Fibroblast of the aortic adventitia (primary cell): Measurements from ENCODE around the gene SLC17A5. TPM values are rescaled to one million over a fixed set of nuclear protein-coding genes. Genes with fewer than 3 reads are reported as not detected.

Experiments
- DNase-seq: peaks from one replicate; pipeline ENCODE4 v3.0.0-alpha.2; 2010; ENCODE audit warnings: low read depth
- H3K4me3 ChIP-seq: 2 replicates; pipeline ENCODE4 v1.5.1; 2011; ENCODE audit warnings: low read depth, mild to moderate bottlenecking, control low read depth, low read length, moderate library complexity
- CTCF ChIP-seq: IDR thresholded peaks from 2 replicates; pipeline ENCODE4 v1.5.1; 2011; ENCODE audit warnings: mild to moderate bottlenecking, low read length, control low read depth, inconsistent platforms; ENCODE audit not compliant: insufficient read depth
- total RNA-seq: library from RNA; depleted of rRNA; stranded (reverse); fragments of >200 nt; gene quantifications from 2 replicates; pipeline ENCODE4 v1.2.3, GENCODE V29; 2012; ENCODE audit warnings: low replicate concordance

Gene SLC17A5
- total RNA-seq, 1 donor = 38.2 TPM

GRCh38 chr6:73675466-73676098 is 21.8 kb upstream of the SLC17A5 start:
- TF ChIP-seq CTCF = peak; percentile 91
- DNase-seq = peak; percentile 85
- H3K4me3 ChIP-seq = no peak overlapping the region

- H3K4me3 ChIP-seq = no peak overlapping the region
- DNase-seq = no peak
- no peak for TF ChIP-seq CTCF
Measured at GRCh38 chr6:73671911-73672685, 18.3 kb upstream of the SLC17A5 start.

- DNase-seq = no peak
- H3K4me3 ChIP-seq = no peak overlapping the region
- no peak for TF ChIP-seq CTCF
Measured at GRCh38 chr6:73669005-73669404, 15.2 kb upstream of the SLC17A5 start.

GRCh38 chr6:73667798-73668197 is 14.0 kb upstream of the SLC17A5 start:
- no peak for TF ChIP-seq CTCF
- DNase-seq = no peak
- H3K4me3 ChIP-seq = no peak overlapping the region

GRCh38 chr6:73666393-73666792 is 12.6 kb upstream of the SLC17A5 start:
- no peak overlapping the region for H3K4me3 ChIP-seq
- TF ChIP-seq CTCF = no peak
- DNase-seq = peak; percentile 83

- no peak for DNase-seq
- TF ChIP-seq CTCF = no peak
- H3K4me3 ChIP-seq = no peak overlapping the region
Measured at GRCh38 chr6:73665686-73666319, 12.0 kb upstream of the SLC17A5 start.
